ENCODE data around the gene EDNRA. TPM values are rescaled to one million over a fixed set of nuclear protein-coding genes. Genes with fewer than 3 reads are reported as not detected.
"Not testable (repeated sequence)": the region's sequence is repeated elsewhere in the genome, so short reads cannot be mapped to it uniquely, and the experiment has no call there.

Gene EDNRA
- 100 to 1,000 TPM in 1 of 4 donors, 10 to 100 TPM in 3; 44.6 to 114 (median 76.8) TPM for polyA plus RNA-seq (ENCODE audit: insufficient read length in 4 of 4)

- DNase-seq (ENCODE audit: low read depth in 4 of 4, low spot score in 3 of 4): peak in 1 of 4 donors; percentile 35
Measured at GRCh38 chr4:147480891-147481576, at the start of gene EDNRA. Gene EDNRA (plus strand): TSS chr4:147481097. CDS start chr4:147485682, 4,585 bp downstream.

- DNase-seq (ENCODE audit: low read depth in 4 of 4, low spot score in 3 of 4): not testable (repeated sequence)
Measured at GRCh38 chr4:147434370-147434769, 46.5 kb upstream of the EDNRA start.

GRCh38 chr4:147440442-147440841 is 40.5 kb upstream of the EDNRA start:
- no peak for DNase-seq (ENCODE audit: low read depth in 4 of 4, low spot score in 3 of 4)

GRCh38 chr4:147447786-147448185 is 33.1 kb upstream of the EDNRA start:
- DNase-seq (ENCODE audit: low read depth in 4 of 4, low spot score in 3 of 4): no peak

GRCh38 chr4:147453561-147454141 is 27.2 kb upstream of the EDNRA start:
- no peak for DNase-seq (ENCODE audit: low read depth in 4 of 4, low spot score in 3 of 4)

GRCh38 chr4:147456706-147457105 is 24.2 kb upstream of the EDNRA start:
- no peak for DNase-seq (ENCODE audit: low read depth in 4 of 4, low spot score in 3 of 4)

GRCh38 chr4:147461161-147461560 is 19.7 kb upstream of the EDNRA start:
- DNase-seq (ENCODE audit: low read depth in 4 of 4, low spot score in 3 of 4): no peak

- DNase-seq (ENCODE audit: low read depth in 4 of 4, low spot score in 3 of 4): no peak
Measured at GRCh38 chr4:147463065-147463464, 17.8 kb upstream of the EDNRA start.

- DNase-seq (ENCODE audit: low read depth in 4 of 4, low spot score in 3 of 4): no peak
Measured at GRCh38 chr4:147465461-147465860, 15.4 kb upstream of the EDNRA start.

- DNase-seq (ENCODE audit: low read depth in 4 of 4, low spot score in 3 of 4): no peak
Measured at GRCh38 chr4:147477439-147477838, 3.5 kb upstream of the EDNRA start.

- DNase-seq (ENCODE audit: low read depth in 4 of 4, low spot score in 3 of 4): no peak
Measured at GRCh38 chr4:147479376-147479775, 1.5 kb upstream of the EDNRA start.

GRCh38 chr4:147479786-147480185 is 1.1 kb upstream of the EDNRA start:
- DNase-seq (ENCODE audit: low read depth in 4 of 4, low spot score in 3 of 4): no peak

- no peak for DNase-seq (ENCODE audit: low read depth in 4 of 4, low spot score in 3 of 4)
Measured at GRCh38 chr4:147480502-147480890, 401 bp upstream of the EDNRA start.

- DNase-seq (ENCODE audit: low read depth in 4 of 4, low spot score in 3 of 4): peak in 1 of 4 donors; percentile 25
Measured at GRCh38 chr4:147481577-147482109, 746 bp downstream of the EDNRA start.

- DNase-seq (ENCODE audit: low read depth in 4 of 4, low spot score in 3 of 4): no peak
Measured at GRCh38 chr4:147482281-147482680, 1.4 kb downstream of the EDNRA start.

GRCh38 chr4:147485167-147485566 is 4.3 kb downstream of the EDNRA start:
- DNase-seq (ENCODE audit: low read depth in 4 of 4, low spot score in 3 of 4): no peak

- DNase-seq (ENCODE audit: low read depth in 4 of 4, low spot score in 3 of 4): no peak
Measured at GRCh38 chr4:147487616-147488015, 6.7 kb downstream of the EDNRA start.

GRCh38 chr4:147488556-147488955 is 7.7 kb downstream of the EDNRA start:
- no peak for DNase-seq (ENCODE audit: low read depth in 4 of 4, low spot score in 3 of 4)

GRCh38 chr4:147491086-147491485 is 10.2 kb downstream of the EDNRA start:
- no peak for DNase-seq (ENCODE audit: low read depth in 4 of 4, low spot score in 3 of 4)

GRCh38 chr4:147492306-147492705 is 11.4 kb downstream of the EDNRA start:
- DNase-seq (ENCODE audit: low read depth in 4 of 4, low spot score in 3 of 4): no peak

- peak in 2 of 4 donors; percentile 41 to 60 for DNase-seq (ENCODE audit: low read depth in 4 of 4, low spot score in 3 of 4)
Measured at GRCh38 chr4:147492761-147493160, 11.9 kb downstream of the EDNRA start.

GRCh38 chr4:147493307-147493706 is 12.4 kb downstream of the EDNRA start:
- DNase-seq (ENCODE audit: low read depth in 4 of 4, low spot score in 3 of 4): no peak

All from left renal pelvis (tissue), 4 donors.